ENCODE results near the gene FBN3.
"Not testable (repeated sequence)": the region's sequence is repeated elsewhere in the genome, so short reads cannot be mapped to it uniquely, and the experiment has no call there.

Gene FBN3

GRCh38 chr19:8149261-8150094 is at the start of gene FBN3:
Gene FBN3 (minus strand): TSS chr19:8149592. CDS start chr19:8147480, 2,112 bp downstream.
- DNase-seq, result no peak

DNA sequence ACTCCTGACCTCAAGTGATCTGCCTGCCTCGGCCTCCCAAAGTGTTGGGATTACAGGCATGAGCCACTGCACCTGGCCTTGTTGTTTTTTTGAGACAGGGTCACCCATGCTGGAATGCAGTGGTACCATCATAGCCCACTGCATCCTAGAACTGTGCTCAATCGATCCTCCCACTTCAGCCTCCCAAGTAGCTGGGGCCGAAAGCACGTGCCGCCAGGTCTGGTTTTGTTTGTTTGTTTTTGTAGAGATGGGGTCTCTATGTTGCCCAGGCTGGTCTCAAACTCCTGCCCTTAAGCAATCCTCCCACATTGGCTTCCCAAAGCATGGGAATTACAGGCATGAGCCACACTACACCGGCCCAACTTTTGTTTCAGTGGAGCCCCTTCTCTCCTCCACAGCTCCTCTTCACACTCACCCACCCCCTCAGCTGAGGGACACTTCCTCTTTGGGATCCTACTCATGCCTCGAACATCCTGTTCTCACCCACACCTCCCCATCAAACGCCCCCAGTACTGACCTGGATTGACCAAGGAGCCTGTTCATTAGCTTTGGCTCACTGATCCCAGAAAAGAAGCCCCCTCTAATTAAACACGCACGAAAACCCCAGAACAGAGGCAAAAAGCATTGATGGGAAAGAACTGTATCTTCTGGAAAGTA is 47.0 kb upstream of the FBN3 start:
- no peak for DNase-seq

DNA sequence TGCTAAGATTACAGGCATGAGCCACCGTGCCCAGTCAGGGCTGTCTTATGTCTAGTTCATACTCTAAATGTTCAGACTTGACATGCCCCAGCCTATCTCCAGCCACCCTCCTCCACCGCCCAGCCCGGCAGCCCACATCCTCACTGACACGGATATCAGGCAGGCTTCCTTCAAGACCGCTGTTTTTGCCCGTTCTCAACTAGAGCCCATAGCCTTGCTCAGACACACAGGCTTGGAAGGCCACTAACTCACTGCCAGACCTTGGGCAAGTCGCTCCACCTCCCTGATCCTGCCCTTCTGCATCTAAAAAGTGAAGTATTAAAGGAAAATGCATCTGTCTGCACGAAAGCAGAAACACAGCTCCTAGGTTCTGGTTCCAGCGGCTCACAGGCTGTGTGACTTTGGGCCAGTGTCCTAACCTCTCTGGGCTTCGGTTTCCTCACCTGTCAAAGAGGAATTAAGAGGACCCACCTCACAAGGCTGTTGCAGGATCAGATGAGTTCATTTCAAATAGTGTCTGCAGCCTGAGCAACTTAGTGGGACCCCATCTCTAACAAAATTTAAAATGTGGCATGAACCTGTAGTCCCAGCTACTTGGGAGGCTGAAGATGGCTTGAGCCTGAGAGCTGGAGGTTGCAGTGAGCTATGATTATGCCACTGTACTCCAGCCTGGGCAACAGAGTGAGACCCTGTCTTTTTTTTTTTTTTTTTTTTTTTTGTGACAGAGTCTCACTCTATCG is 45.3 kb upstream of the FBN3 start:
- DNase-seq, result no peak

DNA sequence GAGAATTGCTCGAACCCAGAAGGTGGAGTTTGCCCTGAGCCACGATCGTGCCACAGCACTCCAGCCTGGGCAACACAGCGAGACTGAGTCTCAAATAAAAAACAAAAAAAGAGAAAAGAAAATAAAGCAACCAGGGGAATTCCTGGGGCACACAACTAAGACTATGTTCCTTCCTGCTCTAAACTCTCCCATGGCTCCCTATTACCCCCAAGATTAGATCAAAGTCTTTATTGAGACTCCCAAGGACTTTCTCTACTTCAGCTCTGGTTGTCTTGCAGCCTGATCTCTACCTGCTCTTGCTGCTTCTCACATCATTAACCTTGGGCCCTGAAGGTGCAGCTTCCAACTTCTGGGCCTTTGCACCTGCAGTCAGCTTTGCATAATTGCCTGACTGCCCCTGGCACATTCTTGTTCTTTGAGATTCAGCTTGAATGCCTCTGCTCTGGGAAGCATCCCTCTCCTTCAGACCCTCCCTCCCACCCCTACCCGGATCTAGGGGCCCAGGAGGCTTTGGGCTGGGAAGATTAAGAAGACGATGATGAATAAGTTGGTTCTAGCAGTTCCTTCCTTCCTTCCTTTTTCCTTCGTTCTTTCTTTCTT is 42.9 kb upstream of the FBN3 start:
- DNase-seq, result no peak

DNA sequence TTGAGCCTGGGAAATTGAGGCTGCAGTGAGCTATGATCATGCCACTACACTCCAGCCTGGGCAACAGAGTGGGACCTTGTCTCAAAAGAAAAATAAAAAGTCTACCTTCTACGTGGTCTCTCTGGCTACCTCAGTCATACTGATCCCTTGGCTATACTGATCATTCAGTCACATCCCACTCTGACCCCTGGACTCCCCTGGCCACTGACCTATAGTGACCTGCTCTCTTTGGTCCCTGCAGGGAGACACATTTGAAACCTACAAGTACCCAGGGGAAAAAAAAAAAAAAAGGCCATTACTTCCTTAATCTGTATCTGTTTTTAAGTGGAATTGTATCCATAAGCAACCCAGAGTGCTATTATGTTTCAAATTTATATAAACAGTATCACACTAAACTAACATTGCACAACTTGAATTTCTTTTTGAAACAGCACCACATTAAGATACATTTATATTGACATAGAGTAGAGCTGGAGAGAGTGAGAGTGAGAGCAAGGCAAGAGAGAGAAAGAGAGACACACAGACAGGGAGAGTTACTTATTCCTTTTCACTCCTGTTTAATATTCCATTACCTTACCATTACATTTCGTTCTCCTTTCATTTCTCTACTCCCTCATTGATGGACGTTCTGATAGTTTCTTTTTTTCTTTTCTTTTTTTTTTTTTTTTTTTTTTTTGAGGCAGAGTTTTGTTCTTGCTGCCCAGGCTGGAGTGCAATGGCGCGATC is 36.1 kb upstream of the FBN3 start:
- no peak for DNase-seq

DNA sequence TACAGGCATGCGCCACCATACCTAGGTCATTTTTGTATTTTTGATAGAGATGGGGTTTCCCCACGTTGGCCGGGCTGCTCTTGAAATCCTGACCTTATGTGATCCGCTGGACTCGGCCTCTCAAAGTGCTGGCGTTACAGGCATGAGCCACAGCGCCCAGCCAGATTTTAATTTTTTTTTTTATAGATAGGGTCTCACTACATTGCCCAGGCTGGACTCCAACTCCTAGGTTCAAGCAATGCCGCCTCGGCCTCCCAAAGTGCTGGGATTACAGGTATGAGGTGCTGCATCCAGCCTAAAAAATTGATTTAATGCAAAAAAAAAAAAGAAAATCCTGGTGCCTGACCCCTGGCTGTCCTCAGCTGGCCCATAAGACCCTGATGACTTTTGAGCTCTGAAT is 34.9 kb upstream of the FBN3 start:
- DNase-seq, result no peak

DNA sequence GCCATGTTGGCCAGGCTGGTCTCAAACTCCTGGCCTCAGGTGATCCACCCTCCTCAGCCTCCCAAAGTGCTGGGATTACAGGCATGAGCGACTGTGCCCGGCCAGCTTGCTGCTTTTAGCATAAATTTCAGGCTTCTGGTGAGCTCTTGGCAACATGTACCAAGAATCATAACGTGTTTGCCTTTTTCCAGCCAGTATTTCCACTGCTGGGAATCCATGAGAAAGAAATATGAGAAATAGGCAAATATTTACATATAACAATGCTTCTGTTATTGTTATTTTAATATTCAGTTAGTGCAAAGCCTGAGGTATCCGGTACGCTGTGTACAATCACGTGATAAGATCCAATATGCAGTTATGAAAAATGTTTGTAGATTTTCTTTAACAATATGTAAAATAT is 30.6 kb upstream of the FBN3 start:
- no peak for DNase-seq

GRCh38 chr19:8174706-8175105 is 25.3 kb upstream of the FBN3 start:
- no peak for DNase-seq

GRCh38 chr19:8168537-8168936 is 19.1 kb upstream of the FBN3 start:
- DNase-seq, result no peak

DNA sequence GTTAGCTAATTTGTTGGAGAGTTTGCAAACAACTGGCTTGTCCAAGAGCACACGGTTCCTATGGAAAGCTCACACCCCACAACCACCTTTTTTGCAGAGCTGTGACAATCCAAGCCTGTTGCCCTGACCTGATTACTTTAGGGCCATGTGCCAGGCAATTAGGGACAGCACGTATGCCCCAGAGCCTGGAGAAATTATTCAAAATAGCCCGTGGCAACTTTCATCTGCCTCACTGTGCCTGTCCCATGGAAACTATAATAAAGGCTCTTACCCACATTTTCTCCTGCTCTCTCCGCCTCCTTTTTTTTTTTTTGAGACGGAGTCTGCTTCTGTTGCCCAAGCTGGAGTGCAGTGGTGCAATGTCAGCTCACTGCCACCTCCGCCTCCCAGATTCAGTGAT is 18.6 kb upstream of the FBN3 start:
- no peak for DNase-seq

DNA sequence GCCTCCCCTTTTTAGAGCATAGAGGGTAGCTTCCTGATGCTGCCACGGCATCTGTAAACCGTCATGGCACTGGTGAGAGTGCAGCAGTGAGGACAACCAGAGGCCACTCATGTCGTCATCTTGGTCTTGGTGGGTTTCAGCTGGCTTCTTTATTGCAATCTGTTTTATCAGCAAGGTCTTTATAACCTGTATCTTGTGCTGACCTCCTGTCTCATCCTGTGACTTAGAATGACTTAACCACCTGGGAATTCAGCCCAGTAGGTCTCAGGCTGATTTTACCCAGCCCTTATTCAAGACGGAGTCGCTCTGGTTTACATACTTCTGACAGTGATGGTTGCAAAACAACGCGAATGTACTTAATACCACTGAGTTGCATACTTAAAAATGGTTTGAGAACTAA is 14.4 kb upstream of the FBN3 start:
- no peak for DNase-seq

DNA sequence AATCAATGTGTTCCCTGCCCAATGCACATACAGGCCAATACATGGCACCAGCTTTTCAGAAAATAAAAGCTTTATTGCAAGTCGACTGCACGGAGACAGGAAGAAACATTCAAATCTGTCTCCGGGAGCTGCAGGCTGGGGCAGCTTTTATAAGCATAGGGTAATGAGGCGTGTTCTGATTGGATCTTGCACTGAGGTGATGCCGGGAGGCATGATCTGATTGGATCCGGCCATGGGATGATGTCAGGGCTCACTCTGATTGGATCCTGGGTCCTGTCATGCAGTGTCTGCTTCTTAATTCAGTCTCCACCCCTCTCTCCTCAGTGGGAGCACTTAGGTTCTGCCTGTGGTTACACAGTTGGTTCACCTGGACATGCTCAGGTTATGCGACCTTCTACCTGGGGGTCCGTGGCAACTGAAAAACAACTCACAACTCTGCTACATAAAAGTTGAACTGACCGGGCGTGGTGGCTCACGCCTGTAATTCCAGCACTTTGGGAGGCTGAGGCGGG is 11.8 kb upstream of the FBN3 start:
- no peak for DNase-seq

GRCh38 chr19:8159322-8159721 is 9.9 kb upstream of the FBN3 start:
- DNase-seq, result not testable (repeated sequence)

GRCh38 chr19:8158411-8159074 is 9.2 kb upstream of the FBN3 start:
- DNase-seq, result peak; percentile 43

DNA sequence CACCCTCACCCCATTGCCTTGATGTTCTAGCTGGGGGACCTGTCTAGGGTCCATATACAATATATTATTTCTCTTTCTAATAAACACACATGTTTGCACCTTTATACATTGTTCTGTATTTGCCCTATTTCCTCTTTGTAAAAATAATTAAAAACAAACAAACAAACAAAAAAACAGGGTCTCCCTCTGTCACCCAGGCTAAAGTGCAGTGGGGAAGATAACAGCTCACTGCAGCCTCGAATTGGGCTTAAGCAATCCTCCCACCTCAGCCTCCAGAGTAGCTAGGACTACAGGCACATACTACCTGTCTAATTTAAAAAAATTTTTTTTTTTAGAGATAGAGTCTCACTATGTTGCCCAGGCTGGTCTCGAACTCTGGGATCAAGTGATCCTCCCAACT is 5.9 kb upstream of the FBN3 start:
- no peak for DNase-seq

GRCh38 chr19:8154014-8154413 is 4.6 kb upstream of the FBN3 start:
- DNase-seq, result not testable (repeated sequence)

DNA sequence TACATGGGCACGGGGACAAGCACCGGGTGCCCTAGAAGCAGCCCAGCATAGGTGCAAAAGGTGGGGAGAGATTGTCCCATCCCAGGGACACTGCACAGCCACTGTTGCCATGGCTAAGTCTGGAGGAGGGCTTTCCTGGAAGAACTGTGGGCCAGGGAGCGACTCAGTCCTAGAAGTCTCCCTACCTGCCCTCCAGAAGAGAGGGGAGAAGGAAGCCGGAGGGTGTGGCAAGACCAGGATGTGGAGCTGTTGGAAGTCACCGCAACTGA is 2.3 kb upstream of the FBN3 start:
- DNase-seq, result no peak

DNA sequence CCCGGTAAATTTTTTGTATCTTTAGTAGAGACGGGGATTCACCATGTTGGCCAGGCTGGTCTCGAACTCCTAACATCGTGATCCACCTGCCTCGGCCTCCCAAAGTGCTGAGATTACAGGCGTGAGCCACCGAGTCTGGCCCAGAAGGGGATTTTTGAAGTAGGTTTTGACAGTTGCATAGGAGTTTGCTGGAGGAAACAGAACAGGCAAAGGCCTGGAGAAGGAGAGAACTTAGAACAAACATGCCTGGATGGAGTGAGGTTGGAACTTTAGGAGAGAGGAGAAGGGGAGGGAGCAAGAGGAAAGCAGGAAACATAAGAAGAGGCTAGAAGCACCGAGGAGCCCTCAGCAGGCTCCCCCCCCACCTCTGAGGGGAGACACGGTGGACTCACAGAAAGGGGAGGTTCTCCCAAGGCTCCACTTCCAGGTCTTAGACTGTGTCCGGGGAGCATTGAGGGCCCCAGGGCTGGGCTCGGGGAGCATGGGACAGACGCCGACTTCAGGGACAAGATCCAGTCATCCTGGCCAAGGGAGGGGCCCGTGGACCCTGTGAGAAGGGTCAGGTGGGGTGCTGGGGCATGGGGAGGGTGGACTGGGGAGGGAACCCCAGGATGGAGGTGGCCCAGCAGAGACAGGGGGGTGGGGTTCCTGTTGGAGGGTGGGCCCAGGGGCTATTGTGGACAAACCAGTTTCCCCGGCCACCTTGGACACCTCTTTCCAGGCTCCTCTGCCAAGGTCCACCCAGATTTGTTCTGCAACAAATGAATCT is 1.8 kb upstream of the FBN3 start:
- DNase-seq, result no peak

- no peak for DNase-seq
Measured at GRCh38 chr19:8150178-8150865, 930 bp upstream of the FBN3 start.

DNA sequence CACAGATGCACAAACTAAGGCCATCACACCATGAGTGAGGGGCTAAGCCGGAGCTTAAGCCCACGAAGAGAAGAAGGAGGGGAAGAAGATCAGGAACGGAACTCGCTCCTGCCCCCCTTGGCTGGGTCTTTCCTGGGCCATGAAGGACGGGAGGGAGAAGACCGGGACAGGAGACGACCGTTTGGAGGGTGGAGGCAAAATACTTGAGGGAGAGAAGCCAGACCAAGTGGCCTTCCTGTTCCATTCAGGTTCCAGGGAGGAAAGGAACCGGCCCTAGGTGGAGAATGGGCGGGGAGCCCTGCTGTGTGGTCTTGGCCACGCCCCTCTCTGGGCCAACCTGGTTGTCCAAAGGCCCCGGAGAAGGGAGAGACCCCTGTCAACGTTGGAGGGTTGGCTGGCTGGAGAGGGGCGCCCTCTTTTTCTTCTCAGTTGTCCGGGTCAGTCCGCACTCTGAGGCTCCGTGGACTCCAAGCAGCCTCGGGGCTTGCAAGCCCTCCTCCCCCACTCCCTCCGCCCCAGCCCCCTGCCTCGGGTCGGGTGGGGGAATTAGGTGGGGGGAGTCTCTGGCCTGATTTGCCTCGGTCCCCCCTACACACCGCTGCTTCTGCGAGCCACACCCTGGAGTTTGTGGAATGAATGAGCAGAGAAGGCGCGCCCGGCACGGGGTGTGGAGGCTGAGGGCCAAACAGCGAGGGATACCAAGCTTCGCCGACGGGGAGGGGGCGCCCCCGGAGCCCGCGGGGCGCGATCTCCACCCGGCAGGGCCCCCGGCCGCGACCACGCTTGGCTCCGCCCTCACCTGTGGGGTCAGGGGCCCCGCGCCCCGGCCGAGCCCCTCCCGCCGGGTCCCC is 757 bp downstream of the FBN3 start:
- DNase-seq, result peak; percentile 6

Data from NCI-H2227 treated with DMSO at 0.1 percent for 48 hours (cell line).